ENCODE data around the gene RSBN1L. TPM values are rescaled to one million over a fixed set of nuclear protein-coding genes. Genes with fewer than 3 reads are reported as not detected.
A peak's percentile ranks its signal among the peaks of the same experiment; 100 is the strongest.

RSBN1L gene
- total RNA-seq, 1 experiment from 2014 or later = 15.5 TPM

GRCh38 chr7:77649716-77650349 is 46.4 kb upstream of the RSBN1L start (continued):
- TF ChIP-seq ZNF274 (IDR thresholded peaks at IDR 0.05; ENCODE audit: low read depth, low read length) (no peak), ATF3 (IDR thresholded peaks at IDR 0.05) (no peak), POLR2AphosphoS5 (IDR thresholded peaks at IDR 0.05; ENCODE audit: low read depth, low read length) (no peak), RAD21 (IDR thresholded peaks at IDR 0.05; ENCODE audit: low read depth) (no peak), POLR2A (IDR thresholded peaks at IDR 0.05; ENCODE audit: borderline replicate concordance, extremely low read depth, insufficient read depth, insufficient read length) (no peak), ZFX (IDR thresholded peaks at IDR 0.05) (no peak), CEBPB (IDR thresholded peaks at IDR 0.05; ENCODE audit: low read depth) (no peak), SRF (IDR thresholded peaks at IDR 0.05; ENCODE audit: low read depth) (no peak), SIN3A (IDR thresholded peaks at IDR 0.05; ENCODE audit: low read depth) (no peak)

- Histone ChIP-seq H3K9ac (ENCODE audit: low read length) (no peak overlapping the region), H3K9me3 (ENCODE audit: control insufficient read depth in 1 of 2, insufficient read depth in 1 of 2, low read depth in 1 of 2, low read length in 2 of 2) (no peaks in the 10 kb centered on the region), H3K36me3 (ENCODE audit: control insufficient read depth in 1 of 2, insufficient read depth in 2 of 2, low read length in 2 of 2) (peaks cover 0 to 7% of the 10 kb centered on the region in 2 experiments; a peak in 2 of 4 replicates), H2AFZ (ENCODE audit: low read depth, low read length, poor library complexity, severe bottlenecking) (no peak overlapping the region), H3K9me2 (ENCODE audit: insufficient read depth) (no peaks in the 10 kb centered on the region), H3K27ac (ENCODE audit: low read depth, low read length) (no peak overlapping the region), H3K79me2 (ENCODE audit: insufficient read depth, low read length) (no peaks in the 10 kb centered on the region), H4K20me1 (ENCODE audit: insufficient read depth) (no peaks in the 10 kb centered on the region), H3K4me1 (ENCODE audit: control insufficient read depth in 1 of 2, insufficient read depth in 2 of 2, low read length in 2 of 2) (no peaks in the 10 kb centered on the region), H3K4me3 (replicated peaks in 1 of 2; ENCODE audit: low read depth in 1 of 2, low read length in 2 of 2) (no peak overlapping the region), H3K4me2 (ENCODE audit: low read length) (no peak overlapping the region), H3K27me3 (ENCODE audit: insufficient read depth, low read length) (no peaks in the 10 kb centered on the region)
- intact Hi-C loops (cut with micrococcal nuclease) = loop anchor here (10.0 kb wide), 1 partner anchor 1273 kb away; no protein-coding TSS in a partner anchor
- ChIA-PET POLR2A (no interaction called here), CTCF (interaction anchor here (0.6 to 1.8 kb wide), 37 partner anchors 8 to 483 kb away, joined by 3 to 17 read pairs (median 3); partner anchors contain the start of genes PHTF2 and TMEM60), RAD21 (ENCODE audit: low non-redundant PET in 1 of 2, low total read pairs in 2 of 2, uncharacterized antibody in 2 of 2, unreplicated experiment in 2 of 2) (no interaction called here)
- ATAC-seq = peak; percentile 59
- no TSS peak for BruUV-seq (replicated peaks)
- TF ChIP-seq POLR2AphosphoS5 (IDR thresholded peaks at IDR 0.05; ENCODE audit: low read depth, low read length) (no peak), FOSL1 (IDR thresholded peaks at IDR 0.05; ENCODE audit: low read depth) (no peak), POLR2A (IDR thresholded peaks at IDR 0.05; ENCODE audit: borderline replicate concordance, extremely low read depth, insufficient read depth, insufficient read length) (no peak), EZH2phosphoT487 (IDR thresholded peaks at IDR 0.05; ENCODE audit: borderline replicate concordance) (no peak), EZH2 (IDR thresholded peaks at IDR 0.05) (no peak), SRF (IDR thresholded peaks at IDR 0.05; ENCODE audit: low read depth) (no peak), CBX3 (IDR thresholded peaks at IDR 0.05; ENCODE audit: low read depth) (no peak), EGR1 (IDR thresholded peaks at IDR 0.05; ENCODE audit: low read depth) (no peak), CTCF (IDR thresholded peaks at IDR 0.05 in 2 of 3, conservative IDR thresholded peaks at IDR 0.05 in 1 of 3; ENCODE audit: borderline replicate concordance in 1 of 3, insufficient read depth in 1 of 3, low read depth in 2 of 3, low read length in 2 of 3) (peak; percentile 54 to 80 (median 63)), RAD21 (IDR thresholded peaks at IDR 0.05; ENCODE audit: low read depth) (peak; percentile 67), CEBPB (IDR thresholded peaks at IDR 0.05; ENCODE audit: low read depth) (no peak), JUND (IDR thresholded peaks at IDR 0.05) (no peak), YY1 (IDR thresholded peaks at IDR 0.05; ENCODE audit: extremely low read depth, insufficient replicate concordance, low read depth, low read length) (no peak), ATF3 (IDR thresholded peaks at IDR 0.05) (no peak)
- peak; percentile 13 for DNase-seq (ENCODE audit: low read depth, low spot score)
Measured at GRCh38 chr7:77651575-77652162, 44.6 kb upstream of the RSBN1L start.

All from HCT116 (cell line).